ENCODE measurements around the gene OSBPL6.

Gene OSBPL6

DNA sequence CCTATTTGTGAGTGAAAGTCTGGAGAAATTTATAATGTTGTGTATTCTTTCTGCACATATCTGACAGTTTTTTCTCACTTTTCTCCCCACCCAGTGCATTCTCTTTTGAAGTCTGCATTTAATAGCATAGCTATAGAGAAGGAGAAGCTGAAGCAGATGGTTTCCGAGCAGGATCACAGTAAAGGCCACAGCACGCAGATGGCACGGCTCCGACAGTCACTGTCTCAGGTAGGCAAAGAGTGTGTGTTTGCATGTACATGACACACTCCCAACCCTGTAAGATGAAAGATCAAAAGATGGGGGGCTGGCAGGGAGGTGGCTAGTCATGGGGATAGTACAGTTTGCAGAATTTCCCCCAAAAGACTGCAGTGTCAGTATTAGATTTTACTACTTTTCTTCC is 167.3 kb downstream of the OSBPL6 start:
- Histone ChIP-seq H3K27me3 (ENCODE audit: insufficient read depth, low read depth) (no peaks in the 10 kb centered on the region), H3K36me3 (ENCODE audit: insufficient read depth) (no peaks in the 10 kb centered on the region), H3K79me2 (ENCODE audit: insufficient read depth, low read depth) (no peaks in the 10 kb centered on the region), H3K4me3 (IDR thresholded peaks at IDR 0.05; ENCODE audit: insufficient read depth, low read depth, low read length) (no peak overlapping the region), H3K27ac (no peak overlapping the region), H4K20me1 (ENCODE audit: insufficient read depth) (no peaks in the 10 kb centered on the region), H3K4me2 (no peak overlapping the region), H3K9ac (no peak overlapping the region), H2AFZ (ENCODE audit: low read depth) (no peak overlapping the region), H3K4me1 (ENCODE audit: low read depth, poor library complexity, severe bottlenecking) (no peaks in the 10 kb centered on the region)
- TF ChIP-seq, protein P1, sequence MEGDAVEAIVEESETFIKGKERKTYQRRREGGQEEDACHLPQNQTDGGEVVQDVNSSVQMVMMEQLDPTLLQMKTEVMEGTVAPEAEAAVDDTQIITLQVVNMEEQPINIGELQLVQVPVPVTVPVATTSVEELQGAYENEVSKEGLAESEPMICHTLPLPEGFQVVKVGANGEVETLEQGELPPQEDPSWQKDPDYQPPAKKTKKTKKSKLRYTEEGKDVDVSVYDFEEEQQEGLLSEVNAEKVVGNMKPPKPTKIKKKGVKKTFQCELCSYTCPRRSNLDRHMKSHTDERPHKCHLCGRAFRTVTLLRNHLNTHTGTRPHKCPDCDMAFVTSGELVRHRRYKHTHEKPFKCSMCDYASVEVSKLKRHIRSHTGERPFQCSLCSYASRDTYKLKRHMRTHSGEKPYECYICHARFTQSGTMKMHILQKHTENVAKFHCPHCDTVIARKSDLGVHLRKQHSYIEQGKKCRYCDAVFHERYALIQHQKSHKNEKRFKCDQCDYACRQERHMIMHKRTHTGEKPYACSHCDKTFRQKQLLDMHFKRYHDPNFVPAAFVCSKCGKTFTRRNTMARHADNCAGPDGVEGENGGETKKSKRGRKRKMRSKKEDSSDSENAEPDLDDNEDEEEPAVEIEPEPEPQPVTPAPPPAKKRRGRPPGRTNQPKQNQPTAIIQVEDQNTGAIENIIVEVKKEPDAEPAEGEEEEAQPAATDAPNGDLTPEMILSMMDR (conservative IDR thresholded peaks at IDR 0.05; ENCODE audit: low read depth, low read length) = no peak

DNA sequence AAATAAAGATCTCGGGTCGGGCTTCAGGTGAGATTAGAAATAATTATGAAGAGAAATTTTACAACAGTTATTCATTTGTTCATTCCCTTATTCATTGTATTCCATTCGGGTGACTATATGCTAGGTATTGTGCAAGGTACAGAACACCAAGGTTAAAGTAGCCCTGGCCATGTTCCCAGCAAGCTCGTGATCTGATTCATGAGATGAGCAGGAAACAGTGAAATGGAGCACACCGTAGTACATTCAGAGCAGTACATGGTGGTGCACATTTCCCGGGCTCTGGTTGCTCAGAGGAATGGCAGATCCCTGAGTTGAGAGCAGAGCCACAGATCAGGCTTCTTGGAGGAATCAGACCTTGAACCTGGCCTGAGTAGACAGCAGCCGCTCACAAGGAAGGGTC is 168.9 kb downstream of the OSBPL6 start:
- no peaks in the 10 kb centered on the region for H3K27me3 ChIP-seq (ENCODE audit: insufficient read depth, low read depth)

GRCh38 chr2:178365116-178365515 is 170.8 kb downstream of the OSBPL6 start:
- no peak overlapping the region for H3K4me2 ChIP-seq
- peaks cover 10% of the 10 kb centered on the region for H3K4me1 ChIP-seq (ENCODE audit: low read depth, poor library complexity, severe bottlenecking)
- TF ChIP-seq, protein P1 (conservative IDR thresholded peaks at IDR 0.05; ENCODE audit: low read depth, low read length) = no peak
- H2AFZ ChIP-seq (ENCODE audit: low read depth) = no peak overlapping the region
- H3K4me3 ChIP-seq (IDR thresholded peaks at IDR 0.05; ENCODE audit: insufficient read depth, low read depth, low read length) = no peak overlapping the region
- H3K79me2 ChIP-seq (ENCODE audit: insufficient read depth, low read depth) = no peaks in the 10 kb centered on the region
- no peaks in the 10 kb centered on the region for H4K20me1 ChIP-seq (ENCODE audit: insufficient read depth)
- no peaks in the 10 kb centered on the region for H3K36me3 ChIP-seq (ENCODE audit: insufficient read depth)
- no peak overlapping the region for H3K27ac ChIP-seq
- H3K27me3 ChIP-seq (ENCODE audit: insufficient read depth, low read depth) = no peaks in the 10 kb centered on the region
- H3K9ac ChIP-seq = no peak overlapping the region

More for the DNA sequence above, 168.9 kb downstream of the OSBPL6 start:
- H4K20me1 ChIP-seq (ENCODE audit: insufficient read depth) = no peaks in the 10 kb centered on the region
- no peak overlapping the region for H3K27ac ChIP-seq
- no peak overlapping the region for H3K4me3 ChIP-seq (IDR thresholded peaks at IDR 0.05; ENCODE audit: insufficient read depth, low read depth, low read length)
- H3K4me2 ChIP-seq = no peak overlapping the region
- TF ChIP-seq, protein P1 (conservative IDR thresholded peaks at IDR 0.05; ENCODE audit: low read depth, low read length) = no peak
- H2AFZ ChIP-seq (ENCODE audit: low read depth) = no peak overlapping the region
- H3K9ac ChIP-seq = no peak overlapping the region
- H3K79me2 ChIP-seq (ENCODE audit: insufficient read depth, low read depth) = no peaks in the 10 kb centered on the region
- no peaks in the 10 kb centered on the region for H3K36me3 ChIP-seq (ENCODE audit: insufficient read depth)
- no peaks in the 10 kb centered on the region for H3K4me1 ChIP-seq (ENCODE audit: low read depth, poor library complexity, severe bottlenecking)

DNA sequence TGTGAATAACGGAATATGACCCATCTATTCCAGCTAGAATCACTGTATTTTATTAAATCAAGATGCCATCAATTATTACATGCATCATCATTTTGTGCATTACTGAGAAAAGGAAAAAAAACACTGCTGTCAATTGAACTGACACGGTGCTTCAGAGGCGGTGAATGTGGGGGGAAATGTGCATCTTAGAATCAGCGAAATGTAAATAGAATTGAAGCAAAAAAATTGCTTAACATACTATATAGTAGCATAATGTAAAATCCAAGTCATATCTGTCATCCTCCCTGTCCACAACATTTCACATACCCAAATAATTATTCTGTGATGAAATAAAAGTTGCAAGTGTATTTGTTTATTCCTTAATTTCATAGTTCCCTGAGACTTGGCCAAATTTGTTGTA is 172.1 kb downstream of the OSBPL6 start:
- H3K4me1 ChIP-seq (ENCODE audit: low read depth, poor library complexity, severe bottlenecking) = peaks cover 10% of the 10 kb centered on the region
- H3K36me3 ChIP-seq (ENCODE audit: insufficient read depth) = no peaks in the 10 kb centered on the region
- no peak overlapping the region for H3K27ac ChIP-seq
- H3K27me3 ChIP-seq (ENCODE audit: insufficient read depth, low read depth) = no peaks in the 10 kb centered on the region
- H3K4me3 ChIP-seq (IDR thresholded peaks at IDR 0.05; ENCODE audit: insufficient read depth, low read depth, low read length) = no peak overlapping the region
- no peak overlapping the region for H3K4me2 ChIP-seq
- no peaks in the 10 kb centered on the region for H3K79me2 ChIP-seq (ENCODE audit: insufficient read depth, low read depth)
- TF ChIP-seq, protein P1 (conservative IDR thresholded peaks at IDR 0.05; ENCODE audit: low read depth, low read length) = no peak
- no peak overlapping the region for H2AFZ ChIP-seq (ENCODE audit: low read depth)
- no peak overlapping the region for H3K9ac ChIP-seq
- no peaks in the 10 kb centered on the region for H4K20me1 ChIP-seq (ENCODE audit: insufficient read depth)

Data from KMS-11 (cell line).